Endothelial cell of umbilical vein (primary cell): ENCODE measurements around the gene STAT4. TPM values are rescaled to one million over a fixed set of nuclear protein-coding genes. Genes with fewer than 3 reads are reported as not detected.

Experiments
- BruUV-seq: library from RNA; stranded (reverse); fragments of 400-500 nt; replicated peaks from 2 replicates; lab custom pipeline; 2021; lab: Mats Ljungman, UMichigan
- CTCF ChIA-PET: fragments of 300-600, 350-600 bp; sonication (Branson Sonifier 250); formaldehyde crosslinking; loops from one replicate; lab custom pipeline; 2021; ENCODE audit warnings: antibody characterized with exemption, inconsistent platforms; lab: Charles Lee
- POLR2A ChIA-PET: fragments of 300-600, 350-600 bp; sonication (Branson Sonifier 250); formaldehyde crosslinking; loops from one replicate; lab custom pipeline; 2021; ENCODE audit warnings: antibody characterized with exemption, inconsistent platforms; lab: Charles Lee
- DNase-seq: peaks from one replicate; pipeline ENCODE4 v3.0.0-alpha.2; 2011; ENCODE audit warnings: low read depth, low spot score
- FAIRE-seq: peaks from 2 replicates; lab custom pipeline; 2011; peaks lifted over from hg19 to GRCh38; lab: Jason Lieb, UNC
- H2AFZ ChIP-seq: 2 replicates; pipeline ENCODE4 v1.6.0; 2012; ENCODE audit warnings: low read depth, low read length, control low read depth, inconsistent platforms
- H3K27ac ChIP-seq: 2 replicates; pipeline ENCODE4 v1.5.1; 2011; ENCODE audit warnings: low read depth, mild to moderate bottlenecking, control low read depth, low read length, moderate library complexity; ENCODE audit not compliant: insufficient read depth
- H3K27me3 ChIP-seq, 2 experiments: 2 replicates each; pipeline versions ENCODE4 v1.6.0 to v1.6.1; 2011; ENCODE audit warnings: low read length in 2 of 2, mixed read lengths in 1 of 2; ENCODE audit not compliant: control insufficient read depth in 2 of 2, insufficient read depth in 2 of 2
- H3K36me3 ChIP-seq, 2 experiments: 2 replicates in 1 of 2; 3 replicates in 1 of 2; pipeline ENCODE4 v1.5.1; 2011; ENCODE audit warnings: low read length in 2 of 2, mild to moderate bottlenecking in 1 of 2, moderate library complexity in 1 of 2; ENCODE audit not compliant: control insufficient read depth in 2 of 2, insufficient read depth in 2 of 2; ENCODE audit errors: extremely low read depth in 1 of 2
- H3K4me1 ChIP-seq: 3 replicates; pipeline ENCODE4 v1.5.1; 2011; ENCODE audit warnings: mild to moderate bottlenecking, low read length; ENCODE audit not compliant: control insufficient read depth, insufficient read depth; ENCODE audit errors: extremely low read depth
- H3K4me2 ChIP-seq: 2 replicates; pipeline ENCODE4 v1.6.1; 2011; ENCODE audit warnings: low read length, control low read depth, mixed read lengths; ENCODE audit not compliant: insufficient read depth
- H3K4me3 ChIP-seq, 3 experiments: fragments of 200-600 bp in 1 of 3; sonication (generic), shearing (Covaris generic) in 1 of 3; replicated peaks in 1 of 3; 2 replicates each; pipeline ENCODE4 v1.5.1; 2011 to 2016; ENCODE audit warnings: control low read depth in 3 of 3, low read length in 3 of 3, mild to moderate bottlenecking in 2 of 3, inconsistent platforms in 1 of 3, low read depth in 1 of 3, moderate library complexity in 1 of 3; ENCODE audit not compliant: insufficient read depth in 1 of 3
- H3K79me2 ChIP-seq: 2 replicates; pipeline ENCODE4 v1.6.0; 2012; ENCODE audit warnings: low read length, inconsistent platforms; ENCODE audit not compliant: control insufficient read depth, insufficient read depth
- H3K9ac ChIP-seq: replicated peaks from 2 replicates; pipeline ENCODE3; 2011; ENCODE audit warnings: low read length, control low read depth; ENCODE audit not compliant: insufficient read depth; ENCODE audit errors: extremely low read depth
- H3K9me1 ChIP-seq: replicated peaks from 3 replicates; pipeline ENCODE4 v1.6.0; 2011; ENCODE audit warnings: mild to moderate bottlenecking, low read length; ENCODE audit not compliant: control insufficient read depth, insufficient read depth; ENCODE audit errors: extremely low read depth
- H3K9me3 ChIP-seq: replicated peaks from 2 replicates; pipeline ENCODE4 v1.5.1; 2012; ENCODE audit warnings: low read length, inconsistent platforms; ENCODE audit not compliant: control insufficient read depth, insufficient read depth
- H4K20me1 ChIP-seq: replicated peaks from 2 replicates; pipeline ENCODE3; 2011; ENCODE audit warnings: mild to moderate bottlenecking, low read length; ENCODE audit not compliant: control insufficient read depth, insufficient read depth; ENCODE audit errors: extremely low read depth
- CTCF ChIP-seq, 2 donors: IDR thresholded peaks; 1 replicate in 1 of 2; 2 replicates in 1 of 2; pipeline ENCODE4 v1.5.1; 2011; ENCODE audit warnings: low read length in 2 of 2, mild to moderate bottlenecking in 2 of 2, moderate library complexity in 2 of 2, control low read depth in 1 of 2, inconsistent platforms in 1 of 2, low read depth in 1 of 2; ENCODE audit not compliant: insufficient read depth in 1 of 2; ENCODE audit errors: extremely low read depth in 1 of 2
- EZH2 ChIP-seq: IDR thresholded peaks from 2 replicates; pipeline ENCODE4 v1.6.1; 2012; ENCODE audit warnings: borderline replicate concordance, low read depth, mild to moderate bottlenecking, moderate library complexity, low read length, inconsistent platforms; ENCODE audit not compliant: severe bottlenecking
- FOS ChIP-seq: IDR thresholded peaks from 2 replicates; pipeline ENCODE4 v1.6.1; 2011; ENCODE audit warnings: mild to moderate bottlenecking, low read length, moderate library complexity, borderline replicate concordance; ENCODE audit not compliant: insufficient read depth
- GATA2 ChIP-seq: IDR thresholded peaks from 2 replicates; pipeline ENCODE4 v1.7.0; 2011; ENCODE audit warnings: low read depth, mild to moderate bottlenecking, moderate library complexity, mixed read lengths, low read length; ENCODE audit not compliant: insufficient read length, insufficient read depth
- JUN ChIP-seq: IDR thresholded peaks from 2 replicates; pipeline ENCODE4 v1.6.1; 2011; ENCODE audit warnings: borderline replicate concordance, low read depth; ENCODE audit not compliant: insufficient read length, insufficient read depth
- MAX ChIP-seq: IDR thresholded peaks from 2 replicates; pipeline ENCODE4 v1.6.1; 2011; ENCODE audit not compliant: insufficient read depth, insufficient read length
- MYC ChIP-seq: IDR thresholded peaks from one replicate; pipeline ENCODE4 v1.6.1; 2011; ENCODE audit warnings: mild to moderate bottlenecking, low read depth, low read length
- POLR2A ChIP-seq: IDR thresholded peaks from 2 replicates; pipeline ENCODE4 v1.6.1; 2012; ENCODE audit warnings: low read depth, mild to moderate bottlenecking, control low read depth, low read length
- POLR2AphosphoS5 ChIP-seq: IDR thresholded peaks from 2 replicates; pipeline ENCODE4 v1.6.1; 2012; ENCODE audit warnings: low read depth, mild to moderate bottlenecking, control low read depth, low read length, moderate library complexity; ENCODE audit not compliant: insufficient read depth
- dilution Hi-C: fragments of 300-500 bp; cut with MboI; formaldehyde crosslinking; loops from one replicate; pipeline ENCODE4 v1.15.0; 2019; ENCODE audit warnings: low sequenced_read_pairs; ENCODE audit not compliant: extremely low pct_ligation_motif_present
- intact Hi-C: fragments of 100-400 bp; cut with micrococcal nuclease; formaldehyde crosslinking; loops from one replicate; pipeline ENCODE4 v1.10.0; 2022
- polyA plus RNA-seq, 4 experiments: library from polyadenylated mRNA; depleted of rRNA in 3 of 4; stranded (reverse) in 3 of 4; unstranded in 1 of 4; fragments of >200 nt; gene quantifications; 2 replicates each; pipeline versions ENCODE4 v1.2.1 to v1.2.3, GENCODE V29; 2011 to 2012; ENCODE audit warnings: missing spikeins in 1 of 4
- total RNA-seq: library from RNA; stranded (reverse); gene quantifications from 2 replicates; pipeline ENCODE4 v1.2.3, GENCODE V29; 2021

The STAT4 gene
- total and polyA plus RNA-seq, 2 donors (not counting 3 experiments of a cell fraction or from before 2014, with no cell fraction given): 0.46 to 1.2 TPM

DNA sequence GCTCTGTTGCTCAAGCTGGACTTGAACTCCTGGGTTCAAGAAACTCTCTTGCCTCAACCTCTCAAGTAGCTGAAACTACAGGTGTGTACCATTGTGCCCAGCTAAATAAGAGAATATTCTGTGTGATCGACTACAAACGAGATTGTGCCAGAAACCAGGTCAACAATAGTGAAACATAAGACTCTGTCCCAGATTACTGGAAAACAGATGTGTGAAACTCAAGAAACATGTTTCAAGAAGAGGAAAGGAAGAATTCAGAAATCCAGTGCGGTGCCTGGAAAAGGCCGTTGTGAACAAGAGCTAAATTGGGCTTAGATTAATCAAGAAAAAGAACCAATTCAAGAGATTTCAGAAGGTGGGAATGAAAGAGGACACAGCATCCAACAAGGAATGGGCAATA lies 113.4 kb downstream of the STAT4 start:
- Histone ChIP-seq H3K79me2 (no peaks in the 10 kb centered on the region), H3K36me3 (no peaks in the 10 kb centered on the region), H3K4me3 (no peak overlapping the region), H3K9me1 (no peaks in the 10 kb centered on the region), H3K9ac (no peak overlapping the region), H3K27ac (no peak overlapping the region), H3K27me3 (no peaks in the 10 kb centered on the region), H3K9me3 (no peaks in the 10 kb centered on the region), H3K4me1 (peaks cover 33% of the 10 kb centered on the region), H2AFZ (no peak overlapping the region), H4K20me1 (no peaks in the 10 kb centered on the region), H3K4me2 (no peak overlapping the region)
- DNase-seq (no peak), FAIRE-seq (no peak)
- TF ChIP-seq GATA2 (no peak), POLR2AphosphoS5 (no peak), FOS (no peak), POLR2A (no peak), JUN (no peak), EZH2 (no peak), MAX (no peak), MYC (no peak), CTCF (IDR thresholded peaks at IDR 0.05; ENCODE audit: extremely low read depth in 1 of 2, insufficient read depth in 1 of 2, low read depth in 1 of 2, low read length in 2 of 2) (no peak)
- no TSS peak for BruUV-seq
- ChIA-PET CTCF (interaction anchor here (1.4 to 5.9 kb wide), 3 partner anchors 15 to 157 kb away, joined by 3 to 56 read pairs (median 10); no protein-coding TSS in a partner anchor), POLR2A (no interaction called here)
- intact Hi-C loops: loop anchor here (10.0 kb wide), 1 partner anchor 347 kb away; no protein-coding TSS in a partner anchor
- dilution Hi-C loops: no loop called here
